Measurements from ENCODE around the gene UBE2M. TPM values are rescaled to one million over a fixed set of nuclear protein-coding genes. Genes with fewer than 3 reads are reported as not detected.
"Not testable (repeated sequence)": the region's sequence is repeated elsewhere in the genome, so short reads cannot be mapped to it uniquely, and the experiment has no call there.

UBE2M gene
- total RNA-seq, 2 experiments from 2014 or later, result 91.4 to 93.6 TPM

DNA sequence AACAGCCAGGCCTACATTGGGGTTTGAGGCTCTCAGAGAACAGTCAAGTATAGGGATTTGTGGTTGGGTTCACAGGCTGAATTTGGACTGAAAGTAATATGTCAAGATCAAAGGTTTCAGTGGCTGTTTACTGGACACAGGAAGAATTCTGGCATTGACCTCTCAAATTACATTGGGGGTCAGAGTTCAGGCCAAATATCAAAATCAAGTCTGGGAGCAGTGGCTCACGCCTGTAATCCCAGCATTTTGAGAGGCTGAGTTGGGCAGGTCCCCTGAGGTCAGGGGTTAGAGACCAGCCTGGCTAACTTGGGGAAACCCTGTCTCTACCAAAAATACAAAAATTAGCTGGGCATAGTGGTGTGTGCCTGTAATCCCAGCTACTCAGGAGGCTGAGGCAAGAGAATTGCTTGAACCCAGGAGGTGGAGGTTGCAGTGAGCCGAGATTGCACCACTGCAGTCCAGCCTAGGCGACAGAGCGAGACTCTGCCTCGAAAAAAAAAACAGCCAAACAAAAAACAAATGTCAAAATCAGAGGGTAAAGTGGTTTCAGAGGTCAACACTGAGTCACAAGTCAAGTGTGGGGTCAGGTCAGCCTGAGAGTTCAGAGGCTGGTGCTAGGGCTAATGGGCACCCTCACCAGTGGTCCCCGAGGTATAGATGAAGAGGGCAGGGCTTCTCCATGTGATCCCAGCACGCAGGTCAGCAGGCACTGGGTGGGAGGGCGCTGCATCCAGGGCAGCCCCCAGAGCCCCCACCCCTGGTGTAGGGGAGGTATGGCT is 48.1 kb downstream of the UBE2M start:
- peak overlapping the region; percentile 2 for H3K4me3 Mint-ChIP-seq
- CTCF ChIA-PET, result interaction anchor here (0.9 kb wide), 1 partner anchor 9 kb away, joined by 3 read pairs; no protein-coding TSS in a partner anchor
- no peak overlapping the region for H3K27ac Mint-ChIP-seq
- peaks cover 4% of the 10 kb centered on the region for H3K36me3 Mint-ChIP-seq (ENCODE audit: low read depth)
- peaks cover 11% of the 10 kb centered on the region for H3K9me3 Mint-ChIP-seq
- DNase-seq, result no peak
- intact Hi-C loops (cut with micrococcal nuclease), result no loop called here
- no peaks in the 10 kb centered on the region for H3K27me3 Mint-ChIP-seq (ENCODE audit: low read depth)
- peaks cover 13% of the 10 kb centered on the region for H3K4me1 Mint-ChIP-seq (ENCODE audit: low read depth)

DNA sequence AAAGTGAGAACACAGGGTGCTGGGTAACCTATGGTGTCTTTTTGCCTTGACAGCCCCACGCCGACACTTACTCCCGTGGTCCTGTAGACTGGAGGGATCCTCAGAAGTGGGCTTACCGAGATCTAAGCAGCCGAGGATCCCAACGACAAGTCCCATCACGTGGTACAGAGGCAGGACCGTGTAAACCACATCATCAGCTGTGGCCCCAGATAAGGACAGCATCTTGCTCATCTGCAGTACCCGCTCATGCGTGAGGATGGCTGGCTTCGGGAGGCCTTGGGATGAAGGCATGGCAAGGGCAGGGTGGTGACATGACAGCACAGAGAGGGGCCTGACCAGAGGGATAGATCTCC is 48.7 kb downstream of the UBE2M start:
- H3K27ac Mint-ChIP-seq, result no peak overlapping the region
- no peak overlapping the region for H3K4me3 Mint-ChIP-seq
- CTCF ChIA-PET, result interaction anchor here (0.9 kb wide), 1 partner anchor 11 kb away, joined by 3 read pairs; no protein-coding TSS in a partner anchor
- H3K36me3 Mint-ChIP-seq (ENCODE audit: low read depth), result peaks cover under 1% of the 10 kb centered on the region
- intact Hi-C loops (cut with micrococcal nuclease), result no loop called here
- no peak for DNase-seq
- H3K27me3 Mint-ChIP-seq (ENCODE audit: low read depth), result no peaks in the 10 kb centered on the region
- peaks cover 9% of the 10 kb centered on the region for H3K4me1 Mint-ChIP-seq (ENCODE audit: low read depth)
- peaks cover 11% of the 10 kb centered on the region for H3K9me3 Mint-ChIP-seq

DNA sequence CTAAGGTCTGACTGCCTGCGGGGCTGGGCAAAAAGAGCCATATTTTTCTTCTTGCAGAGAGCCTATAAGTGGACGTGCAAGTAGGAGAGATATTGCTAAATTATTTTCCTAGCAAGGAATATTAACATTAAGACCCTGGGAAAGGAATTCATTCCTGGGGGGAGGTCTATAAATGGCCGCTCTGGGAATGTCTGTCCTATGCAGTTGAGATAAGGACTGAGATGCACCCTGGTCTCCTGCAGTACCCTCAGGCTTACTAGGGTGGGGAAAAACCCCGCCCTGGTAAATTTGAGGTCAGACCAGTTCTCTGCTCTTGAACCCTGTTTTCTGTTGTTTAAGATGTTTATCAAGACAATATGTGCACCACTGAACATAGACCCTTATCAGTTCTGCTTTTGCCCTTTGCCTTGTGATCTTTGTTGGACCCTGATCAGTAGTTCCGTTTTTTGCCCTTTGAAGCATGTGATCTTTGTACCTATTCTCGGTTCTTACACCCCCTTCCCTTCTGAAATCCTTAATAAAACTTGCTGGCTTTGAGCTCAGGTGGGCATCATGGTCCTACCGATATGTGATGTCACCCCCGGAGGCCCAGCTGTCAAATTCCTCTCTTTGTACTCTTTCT is 50.7 kb downstream of the UBE2M start:
- H3K27ac Mint-ChIP-seq; H3K27me3 Mint-ChIP-seq (ENCODE audit: low read depth); H3K36me3 Mint-ChIP-seq (ENCODE audit: low read depth); DNase-seq; H3K4me1 Mint-ChIP-seq (ENCODE audit: low read depth); CTCF ChIA-PET; H3K4me3 Mint-ChIP-seq; intact Hi-C loops (cut with micrococcal nuclease): not testable (repeated sequence)
- H3K9me3 Mint-ChIP-seq, result peaks cover 11% of the 10 kb centered on the region

Small RNA genes within 50 kb of the gene (microRNA-seq; reads per million reads assigned to microRNA genes)
- 6.0 reads per million, percentile 7 among the genes with 10 or more reads in this experiment for gene MIR6807 (ENCODE audit: borderline microRNAs expressed, borderline replicate concordance)

Other genes with a start within 250 kb of the UBE2M start
- 1 to 10 TPM; 1.2 to 1.3 TPM for gene ZSCAN22, start 231.6 kb downstream of the UBE2M start, total RNA-seq
- 1 to 10 TPM; 6.1 to 7.4 TPM for gene A1BG, start 205.1 kb downstream of the UBE2M start, total RNA-seq
- under 1 TPM; 0.40 to 0.41 TPM for gene ZNF497, start 195.9 kb downstream of the UBE2M start, total RNA-seq
- 1 to 10 TPM; 1.7 to 1.9 TPM for gene ZNF837, start 177.6 kb downstream of the UBE2M start, total RNA-seq
- gene RPS5, start 171.3 kb downstream of the UBE2M start, total RNA-seq, result 1,000 to 10,000 TPM; 1,806 to 1,853 TPM
- gene RNF225, start 163.0 kb downstream of the UBE2M start, total RNA-seq, result under 1 TPM in 1 of 2 experiments, not detected in 1; 0.32 TPM
- gene ZNF584, start 150.0 kb downstream of the UBE2M start, total RNA-seq, result 1 to 10 TPM; 3.4 to 4.8 TPM
- gene ZNF132, start 118.5 kb downstream of the UBE2M start, total RNA-seq, result 1 to 10 TPM; 2.8 to 2.9 TPM
- 1 to 10 TPM; 5.8 to 6.2 TPM for gene ZNF324B, start 107.0 kb downstream of the UBE2M start, total RNA-seq
- 1 to 10 TPM; 2.4 to 3.0 TPM for gene ZNF324, start 91.5 kb downstream of the UBE2M start, total RNA-seq
- gene ZNF446, start 82.3 kb downstream of the UBE2M start, total RNA-seq, result 1 to 10 TPM; 2.6 to 2.9 TPM
- gene SLC27A5, start 46.6 kb downstream of the UBE2M start, total RNA-seq, result 10 to 100 TPM; 13.8 to 14.4 TPM
- gene ZBTB45, start 38.8 kb downstream of the UBE2M start, total RNA-seq, result 1 to 10 TPM; 5.5 to 6.0 TPM
- 100 to 1,000 TPM; 475 to 483 TPM for gene TRIM28, start 14.5 kb downstream of the UBE2M start, total RNA-seq
- gene CHMP2A, start 3.5 kb downstream of the UBE2M start, total RNA-seq, result 100 to 1,000 TPM; 109 to 111 TPM
- 10 to 100 TPM; 13.3 to 13.4 TPM for gene MZF1, start 14.7 kb upstream of the UBE2M start, total RNA-seq